Esophagus squamous epithelium (tissue), 4 donors: ENCODE measurements around the gene RAB9A.

ENCODE experiments used
- POLR2A ChIP-seq, 4 donors: fragments of 450-650 bp; IDR thresholded peaks; one replicate each; pipeline ENCODE4 v1.6.1; 2017; ENCODE audit warnings: antibody characterized with exemption in 4 of 4, mild to moderate bottlenecking in 4 of 4, moderate library complexity in 3 of 4
- TF ChIP-seq, protein P1 (sequence below), 6 experiments: fragments of 450-650 bp in 4 of 6; fragments of 200-600 bp in 2 of 6; sonication (generic) in 2 of 6; IDR thresholded peaks; one replicate each; pipeline ENCODE4 v1.5.1; 2016 to 2019; ENCODE audit warnings: antibody characterized with exemption in 6 of 6, mild to moderate bottlenecking in 4 of 6, moderate library complexity in 4 of 6

- TF ChIP-seq POLR2A (IDR thresholded peaks at IDR 0.05), result no peak
- TF ChIP-seq, protein P1, sequence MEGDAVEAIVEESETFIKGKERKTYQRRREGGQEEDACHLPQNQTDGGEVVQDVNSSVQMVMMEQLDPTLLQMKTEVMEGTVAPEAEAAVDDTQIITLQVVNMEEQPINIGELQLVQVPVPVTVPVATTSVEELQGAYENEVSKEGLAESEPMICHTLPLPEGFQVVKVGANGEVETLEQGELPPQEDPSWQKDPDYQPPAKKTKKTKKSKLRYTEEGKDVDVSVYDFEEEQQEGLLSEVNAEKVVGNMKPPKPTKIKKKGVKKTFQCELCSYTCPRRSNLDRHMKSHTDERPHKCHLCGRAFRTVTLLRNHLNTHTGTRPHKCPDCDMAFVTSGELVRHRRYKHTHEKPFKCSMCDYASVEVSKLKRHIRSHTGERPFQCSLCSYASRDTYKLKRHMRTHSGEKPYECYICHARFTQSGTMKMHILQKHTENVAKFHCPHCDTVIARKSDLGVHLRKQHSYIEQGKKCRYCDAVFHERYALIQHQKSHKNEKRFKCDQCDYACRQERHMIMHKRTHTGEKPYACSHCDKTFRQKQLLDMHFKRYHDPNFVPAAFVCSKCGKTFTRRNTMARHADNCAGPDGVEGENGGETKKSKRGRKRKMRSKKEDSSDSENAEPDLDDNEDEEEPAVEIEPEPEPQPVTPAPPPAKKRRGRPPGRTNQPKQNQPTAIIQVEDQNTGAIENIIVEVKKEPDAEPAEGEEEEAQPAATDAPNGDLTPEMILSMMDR (IDR thresholded peaks at IDR 0.05), result no peak
Measured at GRCh38 chrX:13694359-13694758, 5.4 kb downstream of the RAB9A start.
